GM12878 (cell line): Measurements from ENCODE around the gene TSPAN15.

ENCODE experiments used
- CBX3 ChIP-seq: fragments of 200-600 bp; sonication (generic); IDR thresholded peaks from 2 replicates; pipeline ENCODE4 v1.6.1; 2016; ENCODE audit warnings: low read depth, borderline replicate concordance
- EP300 ChIP-seq, 2 experiments: fragments of 150-350 bp in 1 of 2; IDR thresholded peaks; 2 replicates each; pipeline ENCODE4 v1.6.1; 2011 to 2012; ENCODE audit warnings: low read depth in 2 of 2, low read length in 2 of 2, borderline replicate concordance in 1 of 2, improper control_type of control experiment in 1 of 2, inconsistent platforms in 1 of 2; ENCODE audit not compliant: control insufficient read depth in 1 of 2
- FOS ChIP-seq: IDR thresholded peaks from 3 replicates; pipeline ENCODE4 v1.6.1; 2011; ENCODE audit warnings: borderline replicate concordance; ENCODE audit not compliant: insufficient read length; ENCODE audit errors: extremely low read depth
- POLR2A ChIP-seq: IDR thresholded peaks from 2 replicates; pipeline ENCODE4 v1.6.1; 2011; ENCODE audit warnings: low read depth, mild to moderate bottlenecking, low read length
- SIN3A ChIP-seq: IDR thresholded peaks from 2 replicates; pipeline ENCODE4 v1.6.1; 2012; ENCODE audit warnings: low read depth, low read length, improper control_type of control experiment
- SMARCA5 ChIP-seq: fragments of 450-650 bp; IDR thresholded peaks from 2 replicates; pipeline ENCODE4 v1.6.1; 2017; ENCODE audit warnings: mild to moderate bottlenecking
- SMC3 ChIP-seq: IDR thresholded peaks from 2 replicates; pipeline ENCODE4 v1.6.1; 2011; ENCODE audit warnings: low read length, improper control_type of control experiment, borderline replicate concordance
- SREBF2 ChIP-seq: IDR thresholded peaks from 2 replicates; pipeline ENCODE4 v1.6.1; 2012; ENCODE audit warnings: mild to moderate bottlenecking, low read length
- TAF1 ChIP-seq: IDR thresholded peaks from 2 replicates; pipeline ENCODE4 v1.6.1; 2011; ENCODE audit warnings: mild to moderate bottlenecking, low read depth, low read length, borderline replicate concordance
- ZZZ3 ChIP-seq: IDR thresholded peaks from 2 replicates; pipeline ENCODE4 v1.6.1; 2011; ENCODE audit warnings: low read depth; ENCODE audit not compliant: control insufficient read depth, insufficient read length
- TF ChIP-seq, protein P1 (sequence below), 3 experiments: IDR thresholded peaks in 2 of 3; conservative IDR thresholded peaks in 1 of 3; 2 replicates each; pipeline ENCODE4 v1.5.1; 2011; ENCODE audit warnings: low read depth in 3 of 3, low read length in 3 of 3, mild to moderate bottlenecking in 3 of 3, control low read depth in 2 of 3, moderate library complexity in 2 of 3, inconsistent platforms in 1 of 3, mixed read lengths in 1 of 3; ENCODE audit not compliant: control insufficient read depth in 2 of 3, insufficient read depth in 1 of 3; ENCODE audit errors: extremely low read depth in 1 of 3

DNA sequence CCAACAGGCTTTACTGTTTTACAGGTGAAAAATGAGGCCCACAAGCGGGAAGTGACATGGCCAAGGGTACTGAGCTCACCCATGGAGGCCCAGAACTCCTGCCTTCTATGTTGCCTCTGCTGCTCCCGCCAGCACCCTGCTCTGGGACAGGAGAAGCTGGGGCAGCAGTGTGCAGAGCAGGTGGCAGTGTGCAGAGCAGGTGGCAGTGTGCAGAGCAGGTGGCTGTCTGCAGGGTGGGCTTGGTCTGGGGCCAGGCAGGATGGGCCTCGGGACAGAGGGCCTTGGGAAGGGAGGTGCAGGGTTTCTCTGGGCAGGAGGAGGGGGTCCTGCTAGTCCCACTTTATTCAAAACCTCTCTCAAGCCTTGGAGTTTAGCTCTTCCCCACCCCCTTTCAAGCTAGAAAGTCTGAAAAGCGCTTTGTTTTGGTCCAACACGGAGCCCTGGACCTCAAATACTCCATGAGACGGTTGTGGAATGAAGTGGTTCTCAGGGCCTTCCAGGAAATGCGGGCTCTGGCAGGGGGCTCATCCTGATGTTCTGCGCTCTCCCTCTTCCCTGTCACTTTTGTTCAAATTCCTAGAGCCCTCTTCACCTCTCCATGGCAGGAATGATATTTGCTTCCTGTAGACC lies 26.8 kb downstream of the TSPAN15 start:
- TF ChIP-seq, protein P1, sequence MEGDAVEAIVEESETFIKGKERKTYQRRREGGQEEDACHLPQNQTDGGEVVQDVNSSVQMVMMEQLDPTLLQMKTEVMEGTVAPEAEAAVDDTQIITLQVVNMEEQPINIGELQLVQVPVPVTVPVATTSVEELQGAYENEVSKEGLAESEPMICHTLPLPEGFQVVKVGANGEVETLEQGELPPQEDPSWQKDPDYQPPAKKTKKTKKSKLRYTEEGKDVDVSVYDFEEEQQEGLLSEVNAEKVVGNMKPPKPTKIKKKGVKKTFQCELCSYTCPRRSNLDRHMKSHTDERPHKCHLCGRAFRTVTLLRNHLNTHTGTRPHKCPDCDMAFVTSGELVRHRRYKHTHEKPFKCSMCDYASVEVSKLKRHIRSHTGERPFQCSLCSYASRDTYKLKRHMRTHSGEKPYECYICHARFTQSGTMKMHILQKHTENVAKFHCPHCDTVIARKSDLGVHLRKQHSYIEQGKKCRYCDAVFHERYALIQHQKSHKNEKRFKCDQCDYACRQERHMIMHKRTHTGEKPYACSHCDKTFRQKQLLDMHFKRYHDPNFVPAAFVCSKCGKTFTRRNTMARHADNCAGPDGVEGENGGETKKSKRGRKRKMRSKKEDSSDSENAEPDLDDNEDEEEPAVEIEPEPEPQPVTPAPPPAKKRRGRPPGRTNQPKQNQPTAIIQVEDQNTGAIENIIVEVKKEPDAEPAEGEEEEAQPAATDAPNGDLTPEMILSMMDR (IDR thresholded peaks at IDR 0.05 in 2 of 3, conservative IDR thresholded peaks at IDR 0.05 in 1 of 3; ENCODE audit: control insufficient read depth in 2 of 3, extremely low read depth in 1 of 3, insufficient read depth in 1 of 3, low read depth in 3 of 3, low read length in 3 of 3): no peak
- TF ChIP-seq TAF1 (no peak), SREBF2 (no peak), SMARCA5 (no peak), CBX3 (no peak), SIN3A (no peak), EP300 (IDR thresholded peaks at IDR 0.05; ENCODE audit: borderline replicate concordance in 1 of 2, control insufficient read depth in 1 of 2, low read depth in 2 of 2, low read length in 2 of 2) (no peak), FOS (no peak), ZZZ3 (no peak), SMC3 (no peak), POLR2A (no peak)
